Right atrium auricular region (tissue), 2 donors: ENCODE measurements around the gene AASDHPPT. TPM values are rescaled to one million over a fixed set of nuclear protein-coding genes. Genes with fewer than 3 reads are reported as not detected.

Experiments
- DNase-seq: peaks from one replicate; pipeline ENCODE4 v3.0.0-alpha.2; 2019; ENCODE audit warnings: low spot score
- H3K27ac ChIP-seq, 2 donors: fragments of 200-600 bp; sonication (generic); 1 replicate in 1 of 2; 2 replicates in 1 of 2; pipeline ENCODE4 v1.5.1; 2016 to 2019
- H3K27me3 ChIP-seq, 2 donors: fragments of 200-600 bp; sonication (generic); one replicate each; pipeline versions ENCODE4 v1.5.1 to v1.6.0; 2017 to 2019
- H3K36me3 ChIP-seq: fragments of 200-600 bp; sonication (generic); one replicate; pipeline ENCODE4 v1.5.1; 2016
- H3K4me1 ChIP-seq, 2 donors: fragments of 200-600 bp; sonication (generic); one replicate each; pipeline versions ENCODE4 v1.5.1 to v1.6.0; 2017 to 2019
- H3K4me3 ChIP-seq, 2 donors: fragments of 200-600 bp; sonication (generic); 1 replicate in 1 of 2; 2 replicates in 1 of 2; pipeline ENCODE4 v1.5.1; 2017 to 2019; ENCODE audit warnings: mild to moderate bottlenecking in 1 of 2, moderate library complexity in 1 of 2
- H3K9me3 ChIP-seq, 2 donors: fragments of 200-600 bp; sonication (generic); one replicate each; pipeline ENCODE4 v1.5.1; 2019
- CTCF ChIP-seq, 2 donors: fragments of 200-600 bp; sonication (generic); IDR thresholded peaks; one replicate each; pipeline ENCODE4 v1.5.1; 2019; ENCODE audit warnings: antibody characterized with exemption in 2 of 2
- total RNA-seq, 2 donors: library from RNA; depleted of rRNA; stranded (reverse); fragments of >200 nt; gene quantifications; one replicate each; pipeline ENCODE4 v1.1.0, GENCODE V29; 2016

Gene AASDHPPT
- total RNA-seq, 2 donors from 2014 or later, result 29.9 to 42.7 TPM

- Histone ChIP-seq H3K4me3 (peak overlapping the region; percentile 85 to 87), H3K27ac (peak overlapping the region; percentile 97 to 99), H3K9me3 (no peaks in the 10 kb centered on the region), H3K36me3 (peaks cover 15% of the 10 kb centered on the region), H3K27me3 (no peaks in the 10 kb centered on the region), H3K4me1 (peaks cover 0 to 45% of the 10 kb centered on the region in 2 donors)
- DNase-seq, result no peak
- TF ChIP-seq CTCF (IDR thresholded peaks at IDR 0.05), result no peak
Measured at GRCh38 chr11:106076171-106076918, 1.1 kb upstream of the AASDHPPT start.

DNA sequence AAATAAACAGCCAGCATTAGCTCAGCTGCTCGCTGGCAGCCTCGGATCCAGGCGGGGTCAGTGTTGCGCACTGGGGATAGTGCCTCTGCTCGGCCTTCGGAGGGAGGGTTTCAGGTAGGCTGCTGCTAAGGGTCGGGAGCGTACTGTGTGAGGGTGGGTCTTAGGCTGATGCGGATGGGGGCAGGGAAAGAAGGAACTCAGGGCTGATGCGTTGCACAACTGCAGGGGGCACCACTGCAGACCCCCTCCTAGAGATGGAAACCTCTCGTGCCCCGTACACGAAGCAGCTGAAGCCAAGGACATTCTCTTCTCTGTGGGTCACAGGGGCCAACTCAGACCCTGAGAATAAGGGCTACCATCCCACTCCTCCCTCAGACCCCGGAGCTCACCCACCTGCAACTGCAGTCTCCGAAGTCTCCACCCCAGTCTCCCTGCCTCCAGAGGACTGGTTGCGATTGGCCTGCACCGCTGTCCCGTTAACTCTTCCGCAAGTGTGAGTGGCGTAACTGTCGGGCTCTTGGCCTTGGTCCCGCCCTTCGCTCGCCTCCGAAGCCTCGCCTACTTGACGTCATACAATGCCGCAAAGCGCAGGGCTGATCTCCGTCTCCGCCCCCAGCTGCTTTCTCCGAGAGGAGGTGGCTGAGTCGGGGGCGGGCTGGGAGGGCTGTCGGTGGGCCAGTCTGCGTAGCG lies 398 bp upstream of the AASDHPPT start, which contains the start of gene KBTBD3:
Gene KBTBD3 (minus strand): TSS at position 429 of the 690 bp plus-strand sequence. CDS start 18,250 bp downstream, outside the sequence.
- H3K27ac ChIP-seq, result peak within 1 kb of the TSS; percentile 97 to 99
- peak within 1 kb of the TSS; percentile 85 to 87 for H3K4me3 ChIP-seq
- H3K36me3 ChIP-seq, result peaks cover 23% of the 10 kb centered on the region
- peaks cover 0 to 49% of the 10 kb centered on the region in 2 donors for H3K4me1 ChIP-seq
- peak; percentile 24 to 56 for TF ChIP-seq CTCF (IDR thresholded peaks at IDR 0.05)
- no peaks in the 10 kb centered on the region for H3K9me3 ChIP-seq
- peak; percentile 99 for DNase-seq
- H3K27me3 ChIP-seq, result no peaks in the 10 kb centered on the region

DNA sequence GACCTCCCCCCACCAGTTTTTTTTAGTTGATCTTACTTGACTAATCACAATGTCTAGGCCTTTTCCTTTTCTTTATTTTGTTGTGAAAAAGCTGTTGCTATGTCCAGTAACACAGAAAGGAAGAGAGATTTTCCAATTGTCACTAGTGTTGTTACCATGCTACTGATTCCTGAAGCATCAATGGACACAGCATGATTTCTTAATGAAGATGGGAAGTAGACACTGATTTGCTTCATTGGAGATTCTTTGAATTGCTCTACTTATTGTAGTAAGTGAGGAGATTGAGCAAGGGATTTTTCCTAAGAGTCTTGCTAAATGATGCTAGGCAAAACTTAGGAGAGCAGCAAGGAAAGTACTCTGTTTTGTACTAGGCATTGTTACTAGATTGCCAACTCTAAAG lies 4.6 kb downstream of the AASDHPPT start:
- H3K4me1 ChIP-seq, result peaks cover 0 to 49% of the 10 kb centered on the region in 2 donors
- H3K9me3 ChIP-seq, result no peaks in the 10 kb centered on the region
- no peak for TF ChIP-seq CTCF (IDR thresholded peaks at IDR 0.05)
- H3K36me3 ChIP-seq, result peaks cover 28% of the 10 kb centered on the region
- H3K4me3 ChIP-seq, result no peak overlapping the region
- H3K27me3 ChIP-seq, result no peaks in the 10 kb centered on the region
- no peak overlapping the region for H3K27ac ChIP-seq
- no peak for DNase-seq

GRCh38 chr11:106086135-106086534 lies 8.7 kb downstream of the AASDHPPT start:
- no peak overlapping the region for H3K27ac ChIP-seq
- H3K9me3 ChIP-seq, result no peaks in the 10 kb centered on the region
- TF ChIP-seq CTCF (IDR thresholded peaks at IDR 0.05), result no peak
- no peaks in the 10 kb centered on the region for H3K27me3 ChIP-seq
- H3K36me3 ChIP-seq, result peaks cover 15% of the 10 kb centered on the region
- H3K4me1 ChIP-seq, result peaks cover 0 to 45% of the 10 kb centered on the region in 2 donors
- DNase-seq, result no peak
- no peak overlapping the region for H3K4me3 ChIP-seq

GRCh38 chr11:106086850-106087249 lies 9.4 kb downstream of the AASDHPPT start:
- Histone ChIP-seq H3K36me3 (peaks cover 13% of the 10 kb centered on the region), H3K27ac (no peak overlapping the region), H3K27me3 (no peaks in the 10 kb centered on the region), H3K4me3 (no peak overlapping the region), H3K4me1 (peaks cover 0 to 41% of the 10 kb centered on the region in 2 donors), H3K9me3 (no peaks in the 10 kb centered on the region)
- DNase-seq, result no peak
- no peak for TF ChIP-seq CTCF (IDR thresholded peaks at IDR 0.05)
